DND-41 (cell line): ENCODE data around the gene C2orf72.

Source experiments
- ATAC-seq: fragments of 200-7000 bp; cut with Tn5 transposase; 3 replicates; pipeline ENCODE4 v1.9.1; 2021; ENCODE audit warnings: low read depth; ENCODE audit not compliant: insufficient read depth
- DNase-seq: peaks from one replicate; pipeline ENCODE4 v3.0.0-alpha.2; 2020
- H2AFZ ChIP-seq: 2 replicates; pipeline ENCODE4 v1.6.0; 2012; ENCODE audit warnings: low read depth, low read length
- H3K27ac ChIP-seq: 2 replicates; pipeline ENCODE4 v1.5.1; 2012; ENCODE audit warnings: low read length, inconsistent platforms
- H3K27me3 ChIP-seq: fragments of 200-600 bp; sonication (generic); 2 replicates; pipeline ENCODE4 v1.6.0; 2012; ENCODE audit warnings: low read length, mild to moderate bottlenecking, inconsistent platforms; ENCODE audit not compliant: insufficient read depth, poor library complexity
- H3K36me3 ChIP-seq: 2 replicates; pipeline ENCODE4 v1.5.1; 2012; ENCODE audit warnings: low read length, inconsistent platforms; ENCODE audit not compliant: insufficient read depth
- H3K4me1 ChIP-seq: 2 replicates; pipeline ENCODE4 v1.5.1; 2012; ENCODE audit warnings: mild to moderate bottlenecking, low read length; ENCODE audit not compliant: insufficient read depth
- H3K4me2 ChIP-seq: 2 replicates; pipeline ENCODE4 v1.6.0; 2012; ENCODE audit warnings: mild to moderate bottlenecking, moderate library complexity, low read length, inconsistent platforms; ENCODE audit not compliant: insufficient read depth
- H3K4me3 ChIP-seq, 2 experiments: fragments of 200-600 bp in 1 of 2; shearing (Covaris generic) in 1 of 2; 2 replicates each; pipeline ENCODE4 v1.5.1; 2012 to 2016; ENCODE audit warnings: inconsistent platforms in 2 of 2, low read length in 2 of 2, mild to moderate bottlenecking in 2 of 2, low read depth in 1 of 2, moderate library complexity in 1 of 2
- H3K79me2 ChIP-seq: 2 replicates; pipeline ENCODE4 v1.6.0; 2012; ENCODE audit warnings: low read length, inconsistent platforms; ENCODE audit not compliant: insufficient read depth
- H3K9ac ChIP-seq: 2 replicates; pipeline ENCODE4 v1.6.0; 2012; ENCODE audit warnings: low read depth, mild to moderate bottlenecking, inconsistent platforms, low read length, moderate library complexity
- H3K9me3 ChIP-seq: 2 replicates; pipeline ENCODE4 v1.5.1; 2012; ENCODE audit warnings: low read length, moderate library complexity, mild to moderate bottlenecking, inconsistent platforms; ENCODE audit not compliant: insufficient read depth, severe bottlenecking
- H4K20me1 ChIP-seq: 2 replicates; pipeline ENCODE4 v1.6.0; 2012; ENCODE audit warnings: low read length; ENCODE audit not compliant: insufficient read depth
- CTCF ChIP-seq: IDR thresholded peaks from 2 replicates; pipeline ENCODE4 v1.5.1; 2012; ENCODE audit warnings: borderline replicate concordance, low read length, moderate library complexity, mild to moderate bottlenecking; ENCODE audit not compliant: poor library complexity, severe bottlenecking; ENCODE audit errors: extremely low read depth
- EZH2 ChIP-seq: IDR thresholded peaks from 3 replicates; pipeline ENCODE4 v1.6.1; 2012; ENCODE audit warnings: borderline replicate concordance, low read depth, mild to moderate bottlenecking, moderate library complexity, low read length, inconsistent platforms; ENCODE audit not compliant: severe bottlenecking

Gene C2orf72

GRCh38 chr2:231039821-231040364 is 2.6 kb downstream of the C2orf72 start:
- Histone ChIP-seq H3K9ac (no peak overlapping the region), H3K4me2 (no peak overlapping the region), H3K4me1 (no peaks in the 10 kb centered on the region), H3K36me3 (no peaks in the 10 kb centered on the region), H3K9me3 (no peaks in the 10 kb centered on the region), H4K20me1 (no peaks in the 10 kb centered on the region), H3K79me2 (no peaks in the 10 kb centered on the region), H3K27ac (no peak overlapping the region), H3K27me3 (peaks cover 10% of the 10 kb centered on the region), H3K4me3 (no peak overlapping the region), H2AFZ (no peak overlapping the region)
- TF ChIP-seq EZH2 (no peak), CTCF (no peak)
- ATAC-seq (no peak), DNase-seq (no peak)

- DNase-seq: no peak
- no peak overlapping the region for H3K27ac ChIP-seq
- H3K9ac ChIP-seq: no peak overlapping the region
- no peak for ATAC-seq
- H3K4me3 ChIP-seq: no peak overlapping the region
- TF ChIP-seq CTCF (no peak), EZH2 (no peak)
- no peaks in the 10 kb centered on the region for H3K36me3 ChIP-seq
- H2AFZ ChIP-seq: no peak overlapping the region
- H3K79me2 ChIP-seq: no peaks in the 10 kb centered on the region
- no peaks in the 10 kb centered on the region for H3K9me3 ChIP-seq
- H3K4me1 ChIP-seq: no peaks in the 10 kb centered on the region
- peaks cover 12% of the 10 kb centered on the region for H3K27me3 ChIP-seq
- no peaks in the 10 kb centered on the region for H4K20me1 ChIP-seq
- H3K4me2 ChIP-seq: no peak overlapping the region
Measured at GRCh38 chr2:231041061-231041689, 3.9 kb downstream of the C2orf72 start.

GRCh38 chr2:231043796-231044195 is 6.5 kb downstream of the C2orf72 start:
- no peaks in the 10 kb centered on the region for H3K79me2 ChIP-seq
- no peak overlapping the region for H3K4me3 ChIP-seq
- H3K9me3 ChIP-seq: no peaks in the 10 kb centered on the region
- H3K4me1 ChIP-seq: no peaks in the 10 kb centered on the region
- H4K20me1 ChIP-seq: no peaks in the 10 kb centered on the region
- no peaks in the 10 kb centered on the region for H3K36me3 ChIP-seq
- no peak for DNase-seq
- no peak for TF ChIP-seq EZH2
- no peak for TF ChIP-seq CTCF
- ATAC-seq: no peak
- no peak overlapping the region for H3K4me2 ChIP-seq
- no peak overlapping the region for H3K27ac ChIP-seq
- peaks cover 33% of the 10 kb centered on the region for H3K27me3 ChIP-seq
- no peak overlapping the region for H2AFZ ChIP-seq
- H3K9ac ChIP-seq: no peak overlapping the region
